GM23338 (cell line): ENCODE measurements around the gene BDH1.

ENCODE experiments used
- CREB1 ChIP-seq: fragments of 250-450 bp; sonication (Bioruptor Pico); IDR thresholded peaks from 2 replicates; pipeline ENCODE4 v1.5.0; 2020; ENCODE audit warnings: low read depth, mild to moderate bottlenecking, moderate library complexity
- CTCF ChIP-seq, 2 experiments: fragments of 200-600 bp in 1 of 2; sonication (generic) in 1 of 2; conservative IDR thresholded peaks; 2 replicates each; pipeline versions ENCODE4 v1.5.1 to v1.6.1; 2016 to 2017; ENCODE audit warnings: antibody characterized with exemption in 2 of 2, low read depth in 2 of 2, mild to moderate bottlenecking in 2 of 2, moderate library complexity in 1 of 2
- EZH2 ChIP-seq: fragments of 200-600 bp; sonication (generic); IDR thresholded peaks from one replicate; pipeline ENCODE4 v1.8.0; 2017; ENCODE audit warnings: antibody characterized with exemption, mild to moderate bottlenecking, low read depth; ENCODE audit not compliant: unreplicated experiment
- EZH2phosphoT487 ChIP-seq: fragments of 200-600 bp; sonication (generic); IDR thresholded peaks from one replicate; pipeline ENCODE4 v1.8.1; 2018; ENCODE audit warnings: antibody characterized with exemption; ENCODE audit not compliant: unreplicated experiment
- JUNB ChIP-seq: IDR thresholded peaks from one replicate; pipeline ENCODE4 v1.6.1; 2016; ENCODE audit warnings: antibody characterized with exemption; ENCODE audit not compliant: unreplicated experiment
- POLR2AphosphoS5 ChIP-seq: IDR thresholded peaks from 2 replicates; pipeline ENCODE4 v1.6.1; 2016; ENCODE audit warnings: antibody characterized with exemption, low read depth
- REST ChIP-seq: IDR thresholded peaks from one replicate; pipeline ENCODE4 v1.6.1; 2018; ENCODE audit warnings: antibody characterized with exemption; ENCODE audit not compliant: unreplicated experiment
- ZNF114 ChIP-seq: fragments of 250-450 bp; sonication (Bioruptor Pico); IDR thresholded peaks from 2 replicates; pipeline ENCODE4 v1.5.0; 2020; ENCODE audit warnings: mild to moderate bottlenecking, moderate library complexity

- TF ChIP-seq CTCF (conservative IDR thresholded peaks at IDR 0.05; ENCODE audit: low read depth in 2 of 2) = no peak
- no peak for TF ChIP-seq EZH2
- no peak for TF ChIP-seq POLR2AphosphoS5
- no peak for TF ChIP-seq EZH2phosphoT487
- no peak for TF ChIP-seq JUNB
- TF ChIP-seq CREB1 (CRISPR knock-in tag) = no peak
- no peak for TF ChIP-seq REST
- no peak for TF ChIP-seq ZNF114 (CRISPR knock-in tag)
Observed at GRCh38 chr3:197478746-197479668, 76.8 kb downstream of the BDH1 start.
